Glutamatergic neuron (in vitro differentiated cells): ENCODE measurements around the gene SEC23IP. TPM values are rescaled to one million over a fixed set of nuclear protein-coding genes. Genes with fewer than 3 reads are reported as not detected.

Experiments
- DNase-seq: peaks from one replicate; pipeline ENCODE4 v3.0.0; 2022
- H3K27ac Mint-ChIP-seq: one replicate; pipeline ENCODE4 v1.8.0; 2020; ENCODE audit warnings: mild to moderate bottlenecking, mixed read lengths, inconsistent platforms; ENCODE audit not compliant: unreplicated experiment
- H3K27me3 Mint-ChIP-seq: one replicate; pipeline ENCODE4 v1.8.0; 2020; ENCODE audit warnings: mild to moderate bottlenecking, moderate library complexity, mixed read lengths, inconsistent platforms; ENCODE audit not compliant: unreplicated experiment
- H3K36me3 Mint-ChIP-seq: one replicate; pipeline ENCODE4 v1.8.0; 2020; ENCODE audit warnings: mild to moderate bottlenecking, mixed read lengths, inconsistent platforms; ENCODE audit not compliant: unreplicated experiment
- H3K4me1 Mint-ChIP-seq: one replicate; pipeline ENCODE4 v1.8.0; 2020; ENCODE audit warnings: mild to moderate bottlenecking, low read depth, mixed read lengths, inconsistent platforms; ENCODE audit not compliant: unreplicated experiment
- H3K4me3 Mint-ChIP-seq: one replicate; pipeline ENCODE4 v1.8.0; 2020; ENCODE audit warnings: mild to moderate bottlenecking, mixed read lengths, inconsistent platforms; ENCODE audit not compliant: unreplicated experiment
- H3K9me3 Mint-ChIP-seq: one replicate; pipeline ENCODE4 v1.8.0; 2020; ENCODE audit warnings: mild to moderate bottlenecking, moderate library complexity, mixed read lengths, inconsistent platforms; ENCODE audit not compliant: unreplicated experiment
- total RNA-seq: library from RNA; stranded (reverse); fragmentation: NEBNext Ultra II Directional; extraction: Animal tissue kit (Norgen Biotek cat#: 25700); gene quantifications from one replicate; pipeline ENCODE4 v1.2.1, GENCODE V29; 2021; ENCODE audit not compliant: unreplicated experiment
- TF ChIP-seq, protein P1 (sequence below): fragments of 200-600 bp; sonication (generic); IDR thresholded peaks from one replicate; pipeline ENCODE4 v1.5.0; 2021; ENCODE audit not compliant: partially characterized antibody, unreplicated experiment

The SEC23IP gene
- total RNA-seq, 1 donor from 2014 or later, result 65.0 TPM

DNA sequence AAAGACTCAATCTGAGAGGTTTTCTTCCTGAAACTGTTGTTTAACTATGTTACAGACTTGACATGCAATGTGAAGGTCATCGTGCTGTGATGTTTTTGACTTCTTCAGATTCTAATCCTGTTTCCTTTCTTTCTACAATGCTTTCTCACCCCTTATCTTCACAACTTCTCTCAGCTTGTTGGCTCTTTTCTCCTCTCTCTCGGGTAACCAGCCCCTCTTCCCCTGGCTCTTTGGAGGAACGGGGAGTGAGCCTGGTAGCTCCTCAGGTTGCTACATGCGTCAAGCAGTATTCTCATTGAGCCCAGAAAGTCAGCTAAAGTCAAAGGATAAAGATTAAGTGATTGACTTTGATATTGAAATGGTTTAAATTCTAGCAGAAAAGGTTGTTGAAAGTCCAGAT lies 40.1 kb downstream of the SEC23IP start:
- TF ChIP-seq, protein P1, sequence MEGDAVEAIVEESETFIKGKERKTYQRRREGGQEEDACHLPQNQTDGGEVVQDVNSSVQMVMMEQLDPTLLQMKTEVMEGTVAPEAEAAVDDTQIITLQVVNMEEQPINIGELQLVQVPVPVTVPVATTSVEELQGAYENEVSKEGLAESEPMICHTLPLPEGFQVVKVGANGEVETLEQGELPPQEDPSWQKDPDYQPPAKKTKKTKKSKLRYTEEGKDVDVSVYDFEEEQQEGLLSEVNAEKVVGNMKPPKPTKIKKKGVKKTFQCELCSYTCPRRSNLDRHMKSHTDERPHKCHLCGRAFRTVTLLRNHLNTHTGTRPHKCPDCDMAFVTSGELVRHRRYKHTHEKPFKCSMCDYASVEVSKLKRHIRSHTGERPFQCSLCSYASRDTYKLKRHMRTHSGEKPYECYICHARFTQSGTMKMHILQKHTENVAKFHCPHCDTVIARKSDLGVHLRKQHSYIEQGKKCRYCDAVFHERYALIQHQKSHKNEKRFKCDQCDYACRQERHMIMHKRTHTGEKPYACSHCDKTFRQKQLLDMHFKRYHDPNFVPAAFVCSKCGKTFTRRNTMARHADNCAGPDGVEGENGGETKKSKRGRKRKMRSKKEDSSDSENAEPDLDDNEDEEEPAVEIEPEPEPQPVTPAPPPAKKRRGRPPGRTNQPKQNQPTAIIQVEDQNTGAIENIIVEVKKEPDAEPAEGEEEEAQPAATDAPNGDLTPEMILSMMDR, result no peak
- no peak for DNase-seq
- Mint-ChIP-seq H3K27me3 (peaks cover 2% of the 10 kb centered on the region), H3K27ac (no peak overlapping the region), H3K9me3 (no peaks in the 10 kb centered on the region), H3K4me3 (no peak overlapping the region), H3K4me1 (peaks cover 7% of the 10 kb centered on the region), H3K36me3 (no peaks in the 10 kb centered on the region)

DNA sequence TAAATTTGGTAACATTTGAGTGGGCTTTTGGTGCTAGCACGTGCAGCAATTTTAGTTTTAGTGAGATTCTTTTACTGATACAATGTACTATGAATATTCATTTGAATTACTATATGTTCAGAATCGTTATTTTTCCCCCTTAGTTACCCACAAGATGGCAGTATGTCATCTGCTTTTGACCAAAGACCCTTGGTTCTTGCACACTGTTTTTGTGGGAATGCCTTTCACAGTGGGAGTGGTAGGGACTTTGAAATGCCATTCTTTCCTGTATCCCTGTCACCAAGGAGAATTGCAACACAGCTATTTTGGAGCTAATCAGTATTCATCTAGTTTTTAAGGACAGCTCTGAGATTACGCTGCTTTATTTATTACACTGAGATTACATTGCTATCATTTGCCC lies 40.6 kb downstream of the SEC23IP start:
- H3K4me1 Mint-ChIP-seq, result peaks cover 7% of the 10 kb centered on the region
- no peak overlapping the region for H3K4me3 Mint-ChIP-seq
- peaks cover 2% of the 10 kb centered on the region for H3K27me3 Mint-ChIP-seq
- no peak overlapping the region for H3K27ac Mint-ChIP-seq
- H3K9me3 Mint-ChIP-seq, result no peaks in the 10 kb centered on the region
- TF ChIP-seq, protein P1, result peak; percentile 66
- H3K36me3 Mint-ChIP-seq, result no peaks in the 10 kb centered on the region
- DNase-seq, result no peak

DNA sequence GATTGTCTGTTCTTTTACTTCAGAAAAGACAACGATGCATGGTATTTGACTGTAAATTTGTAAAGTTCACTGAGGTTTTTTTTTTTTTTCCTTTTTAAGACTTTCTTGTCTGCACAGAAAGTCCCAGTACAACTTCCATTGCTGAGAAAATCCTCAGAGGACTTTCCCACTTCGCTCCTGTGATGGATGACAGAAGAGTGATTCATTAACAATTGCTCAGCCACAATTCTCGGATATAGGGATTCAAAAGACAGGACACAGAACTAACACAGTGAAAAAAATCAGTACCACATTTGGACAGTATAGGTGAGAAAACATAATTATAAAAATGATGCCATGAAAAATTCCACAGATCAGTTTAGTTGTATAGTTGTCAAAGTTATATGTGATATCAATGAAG lies 48.0 kb downstream of the SEC23IP start:
- Mint-ChIP-seq H3K36me3 (peaks cover 9% of the 10 kb centered on the region), H3K4me1 (no peaks in the 10 kb centered on the region), H3K27me3 (no peaks in the 10 kb centered on the region), H3K27ac (no peak overlapping the region), H3K9me3 (no peaks in the 10 kb centered on the region), H3K4me3 (no peak overlapping the region)
- DNase-seq, result no peak
- TF ChIP-seq, protein P1, result no peak

DNA sequence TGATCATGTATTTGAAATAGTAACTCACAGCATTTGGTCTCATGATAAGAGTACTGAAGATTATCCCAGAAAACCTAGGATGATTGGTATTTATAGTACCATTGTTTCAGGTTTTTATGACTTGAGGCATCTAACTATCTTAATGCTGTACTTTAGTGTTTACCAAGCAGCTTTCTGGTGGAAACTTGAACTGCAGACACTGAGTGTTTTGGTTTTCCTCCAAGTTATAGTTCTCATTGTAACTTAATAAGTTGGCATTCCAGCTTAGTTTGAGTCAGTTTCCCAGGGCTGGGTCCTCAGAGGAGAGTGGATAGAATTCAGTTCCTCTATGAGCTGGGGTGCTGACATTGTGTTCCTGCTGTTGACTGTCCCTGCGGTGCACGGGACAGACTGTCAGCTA lies 50.4 kb downstream of the SEC23IP start:
- TF ChIP-seq, protein P1, result no peak
- Mint-ChIP-seq H3K36me3 (peaks cover 9% of the 10 kb centered on the region), H3K9me3 (peaks cover 3% of the 10 kb centered on the region), H3K4me1 (no peaks in the 10 kb centered on the region), H3K27ac (no peak overlapping the region), H3K4me3 (no peak overlapping the region), H3K27me3 (no peaks in the 10 kb centered on the region)
- DNase-seq, result no peak

DNA sequence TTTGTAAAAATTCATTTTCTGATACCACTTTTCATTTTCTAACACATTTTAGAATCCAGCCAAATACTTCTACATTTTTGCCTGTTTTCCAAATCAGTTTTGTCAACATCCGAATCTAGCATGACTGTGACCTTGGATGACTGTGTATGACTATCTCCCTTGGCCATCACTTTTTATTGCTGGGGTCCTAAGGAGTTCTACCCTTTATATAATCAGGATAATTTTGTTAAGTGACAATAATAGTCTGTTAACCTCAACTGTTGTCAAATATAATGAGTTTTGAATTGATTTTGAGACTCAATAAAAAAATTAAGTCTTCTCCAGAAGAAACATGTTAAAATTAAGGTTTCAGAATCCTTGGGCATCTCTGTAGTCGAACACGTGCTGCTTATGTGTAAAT lies 53.3 kb downstream of the SEC23IP start:
- TF ChIP-seq, protein P1, result no peak
- Mint-ChIP-seq H3K27me3 (no peaks in the 10 kb centered on the region), H3K4me1 (no peaks in the 10 kb centered on the region), H3K9me3 (peaks cover 3% of the 10 kb centered on the region), H3K4me3 (no peak overlapping the region), H3K36me3 (peaks cover 9% of the 10 kb centered on the region), H3K27ac (no peak overlapping the region)
- no peak for DNase-seq
